Activated CD4-positive, alpha-beta T cell treated with anti-CD3 and anti-CD28 coated beads, Interleukin-2, amount 10 ng/mL, durations not matched to agents 7 days and 5 days (primary cell): ENCODE results near the gene PPP1R12B. TPM values are rescaled to one million over a fixed set of nuclear protein-coding genes. Genes with fewer than 3 reads are reported as not detected.

Experiments used
- CTCF ChIA-PET: fragments of 350-600 bp; sonication (Branson Sonifier 250); formaldehyde crosslinking; loops from one replicate; lab custom pipeline; 2021; ENCODE audit warnings: antibody characterized with exemption; lab: Charles Lee
- POLR2A ChIA-PET: fragments of 350-600 bp; sonication (Branson Sonifier 250); formaldehyde crosslinking; loops from one replicate; lab custom pipeline; 2021; ENCODE audit warnings: antibody characterized with exemption; lab: Charles Lee
- DNase-seq: peaks from one replicate; pipeline ENCODE4 v3.0.0-alpha.2; 2020
- H3K27ac Mint-ChIP-seq: one replicate; pipeline ENCODE4 v1.8.0; 2021; ENCODE audit warnings: mild to moderate bottlenecking, moderate library complexity, mixed read lengths
- H3K27me3 Mint-ChIP-seq: one replicate; pipeline ENCODE4 v1.8.0; 2021; ENCODE audit warnings: mixed read lengths
- H3K36me3 Mint-ChIP-seq: one replicate; pipeline ENCODE4 v1.8.0; 2021; ENCODE audit warnings: low read depth, mixed read lengths
- H3K4me1 Mint-ChIP-seq: one replicate; pipeline ENCODE4 v1.8.0; 2021; ENCODE audit warnings: mixed read lengths
- H3K4me3 Mint-ChIP-seq: one replicate; pipeline ENCODE4 v1.8.0; 2021; ENCODE audit warnings: mild to moderate bottlenecking, moderate library complexity, mixed read lengths
- H3K9me3 Mint-ChIP-seq: one replicate; pipeline ENCODE4 v1.8.0; 2021; ENCODE audit warnings: mixed read lengths
- total RNA-seq, 2 experiments: library from RNA; stranded (reverse); gene quantifications; one replicate each; pipeline ENCODE4 v1.2.3, GENCODE V29; 2021

The PPP1R12B gene
- total RNA-seq, 2 experiments from 2014 or later = 20.2 to 25.0 TPM

DNA sequence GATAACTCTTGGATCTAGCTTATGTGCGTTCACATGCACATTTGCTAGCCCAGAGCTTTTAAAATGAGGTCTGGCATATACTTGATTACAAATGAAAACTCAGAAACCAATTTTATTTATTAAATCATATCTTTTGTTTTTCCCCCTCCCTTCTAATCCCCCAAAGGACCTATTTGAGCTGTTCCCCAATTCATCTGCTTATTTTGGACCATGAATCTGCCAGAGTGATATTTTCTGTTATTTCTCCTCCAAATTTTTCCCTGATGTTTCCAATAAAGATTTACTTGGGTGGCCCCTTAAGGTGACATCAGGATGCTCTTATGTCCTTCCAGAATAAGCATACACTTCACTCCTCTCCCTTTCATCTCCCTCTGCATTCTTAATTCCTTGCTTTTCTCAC, 238.4 kb downstream of the PPP1R12B start:
- Mint-ChIP-seq H3K9me3 (no peaks in the 10 kb centered on the region), H3K27me3 (no peaks in the 10 kb centered on the region), H3K4me1 (peaks cover 4% of the 10 kb centered on the region), H3K36me3 (no peaks in the 10 kb centered on the region), H3K4me3 (no peak overlapping the region), H3K27ac (no peak overlapping the region)
- ChIA-PET POLR2A (interaction anchor here (0.5 kb wide), 1 partner anchor 239 kb away, joined by 3 read pairs; no protein-coding TSS in a partner anchor), CTCF (no interaction called here)
- no peak for DNase-seq

DNA sequence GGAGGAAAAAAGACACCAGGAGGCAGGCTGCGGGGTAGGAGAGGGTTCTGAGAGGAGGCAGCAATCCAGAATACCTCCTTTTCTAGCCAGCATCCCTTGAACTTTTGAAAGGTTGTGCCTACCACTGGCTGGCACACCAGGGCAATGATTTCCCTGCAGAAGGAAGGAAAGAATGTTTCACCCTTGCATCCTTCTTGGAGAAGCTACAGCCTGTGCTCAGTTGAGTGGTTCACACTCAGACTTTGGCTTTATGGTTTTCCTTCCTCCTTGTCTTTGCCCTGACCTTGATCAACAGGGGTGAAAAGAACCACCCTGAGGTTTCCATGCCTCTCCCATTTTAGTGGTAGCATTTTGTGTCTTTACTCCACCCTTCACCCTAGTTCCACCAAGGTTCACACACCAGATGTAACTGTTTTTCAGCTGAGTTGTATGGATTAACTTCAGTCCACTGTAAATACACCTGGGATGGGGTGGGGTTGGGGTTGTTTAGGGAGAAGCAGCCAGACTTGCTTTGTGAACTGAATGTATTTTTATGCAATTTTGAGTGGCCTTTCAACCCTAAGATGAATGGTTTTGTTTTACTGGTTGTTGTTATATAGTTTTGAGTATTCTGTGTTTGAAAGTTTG, 239.5 kb downstream of the PPP1R12B start:
- Mint-ChIP-seq H3K36me3 (no peaks in the 10 kb centered on the region), H3K4me3 (no peak overlapping the region), H3K9me3 (no peaks in the 10 kb centered on the region), H3K4me1 (peaks cover 4% of the 10 kb centered on the region), H3K27me3 (no peaks in the 10 kb centered on the region), H3K27ac (no peak overlapping the region)
- ChIA-PET POLR2A (no interaction called here), CTCF (no interaction called here)
- DNase-seq = no peak

GRCh38 chr1:202588503-202589189, 240.1 kb downstream of the PPP1R12B start:
- Mint-ChIP-seq H3K27me3 (no peaks in the 10 kb centered on the region), H3K4me1 (peaks cover 4% of the 10 kb centered on the region), H3K4me3 (no peak overlapping the region), H3K27ac (no peak overlapping the region), H3K9me3 (no peaks in the 10 kb centered on the region), H3K36me3 (no peaks in the 10 kb centered on the region)
- DNase-seq = no peak
- ChIA-PET CTCF (interaction anchor here (1.0 kb wide), 1 partner anchor 27 kb away, joined by 3 read pairs; no protein-coding TSS in a partner anchor), POLR2A (no interaction called here)

- Mint-ChIP-seq H3K4me1 (peaks cover 4% of the 10 kb centered on the region), H3K4me3 (no peak overlapping the region), H3K9me3 (no peaks in the 10 kb centered on the region), H3K36me3 (no peaks in the 10 kb centered on the region), H3K27ac (no peak overlapping the region), H3K27me3 (no peaks in the 10 kb centered on the region)
- ChIA-PET POLR2A (no interaction called here), CTCF (interaction anchor here (1.0 to 1.3 kb wide), 2 partner anchors 11 to 27 kb away, joined by 3 to 4 read pairs; no protein-coding TSS in a partner anchor)
- no peak for DNase-seq
These were observed 240.9 kb downstream of the PPP1R12B start for GRCh38 chr1:202589190-202589930.

DNA sequence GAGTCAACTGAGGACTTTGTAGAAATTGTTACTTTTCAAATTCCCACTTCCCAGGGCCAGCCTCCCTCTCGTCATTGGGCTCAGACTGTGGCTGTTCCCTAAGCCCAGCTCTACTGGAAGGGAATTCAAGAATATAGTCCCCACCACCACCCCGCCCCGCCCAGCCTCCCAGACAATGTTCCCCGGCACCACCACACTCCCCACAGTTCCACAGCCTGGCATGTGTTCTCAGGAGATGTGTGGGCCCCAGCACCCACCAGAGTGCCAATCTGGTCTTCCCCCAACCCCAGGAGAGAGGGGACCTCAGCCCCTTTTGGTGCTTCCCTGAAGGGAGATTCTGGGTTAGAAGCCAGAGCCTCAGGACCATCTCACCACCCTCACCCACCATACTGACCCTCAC, 241.6 kb downstream of the PPP1R12B start:
- Mint-ChIP-seq H3K4me1 (peaks cover 4% of the 10 kb centered on the region), H3K36me3 (no peaks in the 10 kb centered on the region), H3K27me3 (no peaks in the 10 kb centered on the region), H3K9me3 (no peaks in the 10 kb centered on the region), H3K27ac (no peak overlapping the region), H3K4me3 (no peak overlapping the region)
- no peak for DNase-seq
- ChIA-PET POLR2A (no interaction called here), CTCF (interaction anchor here (1.3 kb wide), 1 partner anchor 12 kb away, joined by 4 read pairs; no protein-coding TSS in a partner anchor)

DNA sequence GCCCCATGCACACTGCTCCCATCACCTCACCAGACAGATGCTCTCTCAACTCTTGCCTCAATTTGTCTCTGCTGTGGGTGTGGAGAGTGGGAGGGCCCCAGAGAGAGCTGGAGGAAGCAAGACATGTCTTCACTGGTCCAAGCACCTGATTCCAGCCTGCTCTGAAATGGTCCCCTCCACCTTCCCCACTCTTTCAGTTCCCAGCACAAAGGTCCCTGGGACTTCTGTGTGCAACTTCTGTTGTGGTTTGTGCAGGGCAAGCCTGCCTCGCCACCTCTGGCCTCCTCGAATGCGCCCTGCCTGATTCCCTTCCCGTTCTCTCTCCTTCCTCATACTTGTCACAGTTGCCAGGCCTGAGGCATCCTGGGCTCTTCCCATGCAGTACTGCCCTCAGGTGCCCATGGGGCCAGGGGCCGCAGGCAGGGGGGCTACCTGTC, 242.5 kb downstream of the PPP1R12B start:
- Mint-ChIP-seq H3K36me3 (no peaks in the 10 kb centered on the region), H3K9me3 (no peaks in the 10 kb centered on the region), H3K4me1 (peaks cover 4% of the 10 kb centered on the region), H3K27me3 (no peaks in the 10 kb centered on the region), H3K27ac (peak overlapping the region; percentile 72), H3K4me3 (no peak overlapping the region)
- DNase-seq = no peak
- ChIA-PET POLR2A (no interaction called here), CTCF (no interaction called here)

DNA sequence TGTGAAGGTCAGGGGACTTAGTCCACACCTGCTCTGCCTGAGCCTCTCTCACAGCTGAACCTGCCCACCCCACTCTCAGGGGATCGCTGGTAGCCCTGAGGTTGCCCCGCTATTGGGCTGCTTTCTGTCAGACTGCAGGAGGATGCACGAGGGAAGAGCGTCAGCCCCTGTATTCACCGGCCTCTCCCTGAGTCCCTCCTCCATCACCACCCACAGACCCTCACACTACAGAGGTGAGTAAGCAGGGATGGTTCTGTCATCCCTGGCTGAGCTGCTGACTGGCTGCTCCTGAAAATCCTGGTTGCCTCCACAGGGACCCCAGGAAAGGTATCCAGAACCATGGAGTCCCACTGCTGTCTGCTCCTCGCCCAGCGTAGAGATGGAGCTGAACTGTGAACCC, 243.0 kb downstream of the PPP1R12B start:
- peaks cover under 1% of the 10 kb centered on the region for H3K4me1 Mint-ChIP-seq
- POLR2A ChIA-PET = no interaction called here
- H3K27ac Mint-ChIP-seq = no peak overlapping the region
- H3K36me3 Mint-ChIP-seq = no peaks in the 10 kb centered on the region
- CTCF ChIA-PET = no interaction called here
- no peak overlapping the region for H3K4me3 Mint-ChIP-seq
- no peaks in the 10 kb centered on the region for H3K9me3 Mint-ChIP-seq
- no peak for DNase-seq
- no peaks in the 10 kb centered on the region for H3K27me3 Mint-ChIP-seq

DNA sequence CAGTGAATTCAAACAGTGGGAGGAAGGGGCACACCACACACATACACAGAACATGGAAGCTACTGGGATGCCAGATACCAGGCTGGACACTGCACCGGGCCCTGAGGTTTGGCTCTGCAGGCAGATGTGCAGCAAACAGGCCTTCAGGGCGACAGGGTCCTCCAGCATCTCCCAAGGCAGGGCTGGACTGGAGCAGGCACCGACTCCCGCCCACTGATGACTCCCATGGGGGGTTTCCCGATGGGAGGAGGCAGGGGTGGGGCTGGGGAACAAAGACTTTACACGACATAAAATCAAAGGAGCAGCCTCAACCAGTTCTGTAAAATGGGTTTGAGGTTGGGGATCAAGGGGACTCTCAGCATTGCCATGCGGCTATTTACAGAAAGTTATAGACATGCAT, 243.6 kb downstream of the PPP1R12B start:
- Mint-ChIP-seq H3K4me1 (no peaks in the 10 kb centered on the region), H3K36me3 (no peaks in the 10 kb centered on the region), H3K4me3 (no peak overlapping the region), H3K27me3 (no peaks in the 10 kb centered on the region), H3K9me3 (no peaks in the 10 kb centered on the region), H3K27ac (no peak overlapping the region)
- ChIA-PET CTCF (no interaction called here), POLR2A (no interaction called here)
- no peak for DNase-seq

- no peaks in the 10 kb centered on the region for H3K36me3 Mint-ChIP-seq
- H3K9me3 Mint-ChIP-seq = no peaks in the 10 kb centered on the region
- H3K4me3 Mint-ChIP-seq = no peak overlapping the region
- ChIA-PET POLR2A (no interaction called here), CTCF (no interaction called here)
- H3K4me1 Mint-ChIP-seq = no peaks in the 10 kb centered on the region
- H3K27ac Mint-ChIP-seq = no peak overlapping the region
- DNase-seq = no peak
- H3K27me3 Mint-ChIP-seq = no peaks in the 10 kb centered on the region
These were observed 245.3 kb downstream of the PPP1R12B start for GRCh38 chr1:202593845-202594244.

- no peaks in the 10 kb centered on the region for H3K4me1 Mint-ChIP-seq
- no peak overlapping the region for H3K4me3 Mint-ChIP-seq
- no peak overlapping the region for H3K27ac Mint-ChIP-seq
- ChIA-PET CTCF (no interaction called here), POLR2A (no interaction called here)
- DNase-seq = no peak
- no peaks in the 10 kb centered on the region for H3K9me3 Mint-ChIP-seq
- H3K36me3 Mint-ChIP-seq = no peaks in the 10 kb centered on the region
- H3K27me3 Mint-ChIP-seq = no peaks in the 10 kb centered on the region
These were observed 248.1 kb downstream of the PPP1R12B start for GRCh38 chr1:202596638-202597037.

DNA sequence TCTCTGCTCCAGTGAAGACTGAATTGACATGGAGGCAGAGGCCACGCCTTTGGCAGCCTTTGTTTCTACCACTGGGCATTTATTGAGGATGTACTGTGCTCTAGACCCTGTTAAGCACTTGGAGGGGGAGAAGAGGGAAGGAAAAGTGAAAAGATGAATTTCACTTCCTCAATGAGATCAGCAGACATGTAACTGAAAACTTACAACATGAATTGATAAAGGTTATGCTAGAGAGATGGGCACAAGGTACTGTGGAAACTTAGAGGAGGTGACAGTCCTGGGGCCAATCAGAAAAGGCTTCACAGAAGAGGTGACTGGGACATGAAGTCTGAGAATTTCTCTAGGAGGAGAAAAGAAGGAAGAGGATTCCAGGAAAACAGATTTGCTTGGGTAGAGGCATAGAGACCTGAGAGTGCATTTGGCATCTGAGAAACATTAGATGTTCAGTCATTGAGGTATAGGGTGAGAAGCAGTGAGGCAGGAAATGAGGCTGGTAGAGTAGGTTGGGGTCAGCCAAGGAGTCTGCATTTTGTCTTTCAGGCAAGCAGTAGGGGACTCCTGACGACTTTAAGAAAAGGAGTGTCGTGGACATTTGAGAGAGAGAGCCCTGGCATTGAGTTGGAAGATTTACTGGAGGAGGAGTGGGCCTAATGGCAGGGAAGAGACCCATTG, 248.7 kb downstream of the PPP1R12B start:
- Mint-ChIP-seq H3K9me3 (no peaks in the 10 kb centered on the region), H3K4me1 (no peaks in the 10 kb centered on the region), H3K27me3 (no peaks in the 10 kb centered on the region), H3K36me3 (no peaks in the 10 kb centered on the region), H3K4me3 (no peak overlapping the region), H3K27ac (no peak overlapping the region)
- ChIA-PET CTCF (no interaction called here), POLR2A (no interaction called here)
- DNase-seq = no peak

DNA sequence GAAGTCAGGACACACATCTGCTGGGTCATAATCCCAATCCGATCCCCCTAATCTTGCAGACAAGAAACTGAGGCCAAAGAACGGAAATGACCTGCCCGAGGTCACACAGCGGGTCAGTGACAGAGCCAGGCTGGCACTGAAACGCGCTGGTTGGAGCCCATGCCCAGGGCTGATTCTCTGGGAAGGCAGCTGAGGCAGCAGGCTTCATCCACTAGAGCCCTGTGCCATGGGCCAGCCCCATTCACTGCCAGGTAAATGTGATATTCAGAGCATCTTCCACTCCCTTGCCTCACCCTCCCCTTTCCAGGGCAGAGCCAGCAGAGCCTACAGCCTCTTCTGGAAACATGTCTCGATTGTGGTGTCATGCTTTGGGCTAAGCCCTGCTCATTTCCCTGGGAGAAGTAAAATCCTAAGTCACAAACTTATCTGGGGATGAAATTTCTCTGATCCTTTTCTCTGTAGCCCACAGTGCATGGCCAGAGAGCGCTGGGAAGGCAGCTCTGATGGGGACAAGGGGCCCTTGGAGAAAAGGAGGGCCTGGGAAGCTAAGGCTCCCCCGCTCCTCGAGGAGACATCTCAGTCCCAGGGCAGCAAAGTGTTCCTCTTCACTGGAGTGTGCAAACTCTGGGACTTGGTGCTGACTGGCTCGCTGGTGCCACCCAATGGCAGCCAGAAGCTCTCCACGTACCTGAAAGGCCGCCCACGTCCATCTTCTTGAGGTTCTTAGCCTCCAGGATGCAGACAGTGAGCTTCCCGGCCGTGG, 251.4 kb downstream of the PPP1R12B start:
- no peaks in the 10 kb centered on the region for H3K27me3 Mint-ChIP-seq
- POLR2A ChIA-PET = no interaction called here
- no peak overlapping the region for H3K4me3 Mint-ChIP-seq
- H3K9me3 Mint-ChIP-seq = no peaks in the 10 kb centered on the region
- peak; percentile 39 for DNase-seq
- no peaks in the 10 kb centered on the region for H3K36me3 Mint-ChIP-seq
- CTCF ChIA-PET = interaction anchor here (1.3 kb wide), 1 partner anchor 34 kb away, joined by 3 read pairs; no protein-coding TSS in a partner anchor
- peaks cover 1% of the 10 kb centered on the region for H3K4me1 Mint-ChIP-seq
- no peak overlapping the region for H3K27ac Mint-ChIP-seq
